T follicular helper cell (primary cell): Measurements from ENCODE around the gene SPTLC2.
"Not testable (repeated sequence)": the region's sequence is repeated elsewhere in the genome, so short reads cannot be mapped to it uniquely, and the experiment has no call there.

Source experiments
- DNase-seq: peaks from one replicate; pipeline ENCODE4 v3.0.0-alpha.2; 2020; ENCODE audit warnings: low read depth

Gene SPTLC2

GRCh38 chr14:77589099-77589498, 27.3 kb downstream of the SPTLC2 start:
- no peak for DNase-seq

GRCh38 chr14:77588411-77589025, 27.9 kb downstream of the SPTLC2 start:
- DNase-seq = not testable (repeated sequence)

GRCh38 chr14:77585385-77585784, 31.1 kb downstream of the SPTLC2 start:
- DNase-seq = no peak

- no peak for DNase-seq
Measured at GRCh38 chr14:77584809-77585208, 31.6 kb downstream of the SPTLC2 start.

- no peak for DNase-seq
Measured at GRCh38 chr14:77583657-77584056, 32.8 kb downstream of the SPTLC2 start.

GRCh38 chr14:77582511-77582910, 33.9 kb downstream of the SPTLC2 start:
- no peak for DNase-seq

GRCh38 chr14:77580964-77581505, 35.4 kb downstream of the SPTLC2 start:
- no peak for DNase-seq

- no peak for DNase-seq
Measured at GRCh38 chr14:77580477-77580876, 36.0 kb downstream of the SPTLC2 start.

- no peak for DNase-seq
Measured at GRCh38 chr14:77579780-77580179, 36.7 kb downstream of the SPTLC2 start.

- DNase-seq = no peak
Measured at GRCh38 chr14:77579065-77579464, 37.4 kb downstream of the SPTLC2 start.

- DNase-seq = no peak
Measured at GRCh38 chr14:77574446-77575115, 41.9 kb downstream of the SPTLC2 start.

- no peak for DNase-seq
Measured at GRCh38 chr14:77573964-77574363, 42.5 kb downstream of the SPTLC2 start.

GRCh38 chr14:77570706-77571268, 45.6 kb downstream of the SPTLC2 start:
- no peak for DNase-seq

- DNase-seq = no peak
Measured at GRCh38 chr14:77565994-77566305, 50.5 kb downstream of the SPTLC2 start.

- no peak for DNase-seq
Measured at GRCh38 chr14:77565289-77565993, 51.0 kb downstream of the SPTLC2 start.

GRCh38 chr14:77562681-77563080, 53.8 kb downstream of the SPTLC2 start:
- DNase-seq = no peak

- no peak for DNase-seq
Measured at GRCh38 chr14:77561881-77562280, 54.6 kb downstream of the SPTLC2 start.

GRCh38 chr14:77559381-77559780, 57.1 kb downstream of the SPTLC2 start:
- DNase-seq = no peak

GRCh38 chr14:77557391-77557790, 59.0 kb downstream of the SPTLC2 start:
- DNase-seq = no peak

- no peak for DNase-seq
Measured at GRCh38 chr14:77556946-77557345, 59.5 kb downstream of the SPTLC2 start.

GRCh38 chr14:77554816-77555599, 61.4 kb downstream of the SPTLC2 start:
- no peak for DNase-seq

GRCh38 chr14:77554207-77554606, 62.2 kb downstream of the SPTLC2 start:
- no peak for DNase-seq
